ENCODE measurements around the gene ACTN3.

ACTN3 gene

DNA sequence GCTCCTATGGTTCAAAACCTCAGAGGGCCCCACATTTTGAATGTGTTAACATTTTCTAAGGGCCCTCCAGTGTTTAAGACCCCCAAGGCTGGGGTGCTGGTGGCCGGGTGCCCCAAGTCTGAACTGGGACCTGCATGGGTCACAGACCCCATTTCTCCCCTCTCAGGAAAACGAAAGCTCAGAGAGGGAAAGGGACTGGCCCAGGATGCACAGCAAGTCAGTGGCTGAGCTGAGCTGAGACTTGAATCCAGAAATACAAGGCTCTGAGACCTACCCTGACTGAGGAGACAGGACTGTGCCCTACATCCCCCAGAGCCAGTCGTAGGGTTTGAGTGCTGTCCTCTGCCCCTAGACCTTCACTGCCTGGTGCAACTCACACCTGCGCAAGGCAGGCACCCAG, 4.2 kb downstream of the ACTN3 start:
- H3K4me3 ChIP-seq (ENCODE audit: low read depth, low read length) = no peak overlapping the region
- TF ChIP-seq, protein P1, sequence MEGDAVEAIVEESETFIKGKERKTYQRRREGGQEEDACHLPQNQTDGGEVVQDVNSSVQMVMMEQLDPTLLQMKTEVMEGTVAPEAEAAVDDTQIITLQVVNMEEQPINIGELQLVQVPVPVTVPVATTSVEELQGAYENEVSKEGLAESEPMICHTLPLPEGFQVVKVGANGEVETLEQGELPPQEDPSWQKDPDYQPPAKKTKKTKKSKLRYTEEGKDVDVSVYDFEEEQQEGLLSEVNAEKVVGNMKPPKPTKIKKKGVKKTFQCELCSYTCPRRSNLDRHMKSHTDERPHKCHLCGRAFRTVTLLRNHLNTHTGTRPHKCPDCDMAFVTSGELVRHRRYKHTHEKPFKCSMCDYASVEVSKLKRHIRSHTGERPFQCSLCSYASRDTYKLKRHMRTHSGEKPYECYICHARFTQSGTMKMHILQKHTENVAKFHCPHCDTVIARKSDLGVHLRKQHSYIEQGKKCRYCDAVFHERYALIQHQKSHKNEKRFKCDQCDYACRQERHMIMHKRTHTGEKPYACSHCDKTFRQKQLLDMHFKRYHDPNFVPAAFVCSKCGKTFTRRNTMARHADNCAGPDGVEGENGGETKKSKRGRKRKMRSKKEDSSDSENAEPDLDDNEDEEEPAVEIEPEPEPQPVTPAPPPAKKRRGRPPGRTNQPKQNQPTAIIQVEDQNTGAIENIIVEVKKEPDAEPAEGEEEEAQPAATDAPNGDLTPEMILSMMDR (IDR thresholded peaks at IDR 0.05; ENCODE audit: borderline replicate concordance, insufficient read depth, low read depth, low read length) = no peak

DNA sequence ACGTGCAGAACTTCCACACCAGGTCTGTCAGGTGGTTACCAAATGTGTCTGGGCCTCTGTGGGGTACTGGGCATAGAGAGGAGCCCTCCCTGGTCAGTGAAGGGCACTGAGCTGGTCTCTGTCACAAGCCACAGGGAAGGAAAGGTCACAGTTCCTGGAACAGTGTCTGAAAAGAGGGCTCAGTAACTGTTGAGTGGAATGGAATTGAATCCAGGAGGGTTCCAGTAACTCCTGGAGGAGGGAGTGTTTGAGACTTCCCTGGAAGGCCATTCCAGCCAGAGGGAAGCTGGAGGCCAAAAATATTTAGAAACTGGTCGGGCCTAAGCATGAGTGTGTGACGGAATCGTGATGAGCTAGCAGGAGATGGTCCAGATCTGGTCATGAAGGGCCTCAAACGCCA, 7.9 kb downstream of the ACTN3 start:
- TF ChIP-seq, protein P1 (IDR thresholded peaks at IDR 0.05; ENCODE audit: borderline replicate concordance, insufficient read depth, low read depth, low read length) = no peak

DNA sequence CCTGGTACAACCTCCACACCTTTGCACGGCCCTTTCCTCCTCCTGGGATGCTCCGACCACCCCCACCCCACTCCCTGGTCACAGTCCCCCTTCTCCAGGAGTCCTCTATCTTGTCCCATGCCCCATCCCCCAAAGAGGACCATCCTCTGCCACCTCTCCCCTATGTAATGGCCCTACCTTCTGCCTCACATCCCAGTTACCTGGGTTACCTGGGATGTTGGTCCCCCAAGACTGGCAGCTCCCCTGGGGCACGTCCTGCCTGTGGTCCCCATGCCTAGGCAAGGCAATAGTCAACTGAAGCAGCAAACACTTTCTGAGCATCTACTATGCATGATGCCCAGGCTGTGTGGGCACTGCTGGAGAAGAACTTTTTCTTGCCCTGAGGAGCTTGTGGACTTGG, 8.7 kb downstream of the ACTN3 start:
- H3K4me3 ChIP-seq (ENCODE audit: low read depth, low read length) = no peak overlapping the region
- TF ChIP-seq, protein P1 (IDR thresholded peaks at IDR 0.05; ENCODE audit: borderline replicate concordance, insufficient read depth, low read depth, low read length) = no peak

More for the DNA sequence above, 7.9 kb downstream of the ACTN3 start:
- no peak overlapping the region for H3K4me3 ChIP-seq (ENCODE audit: low read depth, low read length)

DNA sequence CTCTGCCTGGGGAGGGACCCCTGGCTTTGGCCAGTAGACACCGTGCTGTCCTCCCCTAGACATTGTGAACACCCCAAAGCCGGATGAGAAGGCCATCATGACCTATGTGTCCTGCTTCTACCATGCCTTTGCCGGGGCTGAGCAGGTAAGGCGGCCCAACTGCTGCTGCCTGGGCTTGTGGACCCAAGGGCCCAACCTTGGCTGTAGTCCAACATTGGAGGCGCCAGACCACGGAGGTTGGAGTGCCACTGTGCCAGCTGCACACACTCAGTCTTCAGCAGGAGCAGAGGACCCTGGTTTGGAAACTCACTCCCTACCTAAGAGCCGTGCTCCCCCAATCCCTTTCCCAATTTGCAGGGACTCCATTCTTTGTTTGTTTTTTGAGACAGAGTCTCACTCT, 9.4 kb downstream of the ACTN3 start:
- TF ChIP-seq, protein P1 (IDR thresholded peaks at IDR 0.05; ENCODE audit: borderline replicate concordance, insufficient read depth, low read depth, low read length) = no peak
- no peak overlapping the region for H3K4me3 ChIP-seq (ENCODE audit: low read depth, low read length)

- no peak overlapping the region for H3K4me3 ChIP-seq (ENCODE audit: low read depth, low read length)
- TF ChIP-seq, protein P1 (IDR thresholded peaks at IDR 0.05; ENCODE audit: borderline replicate concordance, insufficient read depth, low read depth, low read length) = no peak
Observed at GRCh38 chr11:66557733-66558326, 11.1 kb downstream of the ACTN3 start.

DNA sequence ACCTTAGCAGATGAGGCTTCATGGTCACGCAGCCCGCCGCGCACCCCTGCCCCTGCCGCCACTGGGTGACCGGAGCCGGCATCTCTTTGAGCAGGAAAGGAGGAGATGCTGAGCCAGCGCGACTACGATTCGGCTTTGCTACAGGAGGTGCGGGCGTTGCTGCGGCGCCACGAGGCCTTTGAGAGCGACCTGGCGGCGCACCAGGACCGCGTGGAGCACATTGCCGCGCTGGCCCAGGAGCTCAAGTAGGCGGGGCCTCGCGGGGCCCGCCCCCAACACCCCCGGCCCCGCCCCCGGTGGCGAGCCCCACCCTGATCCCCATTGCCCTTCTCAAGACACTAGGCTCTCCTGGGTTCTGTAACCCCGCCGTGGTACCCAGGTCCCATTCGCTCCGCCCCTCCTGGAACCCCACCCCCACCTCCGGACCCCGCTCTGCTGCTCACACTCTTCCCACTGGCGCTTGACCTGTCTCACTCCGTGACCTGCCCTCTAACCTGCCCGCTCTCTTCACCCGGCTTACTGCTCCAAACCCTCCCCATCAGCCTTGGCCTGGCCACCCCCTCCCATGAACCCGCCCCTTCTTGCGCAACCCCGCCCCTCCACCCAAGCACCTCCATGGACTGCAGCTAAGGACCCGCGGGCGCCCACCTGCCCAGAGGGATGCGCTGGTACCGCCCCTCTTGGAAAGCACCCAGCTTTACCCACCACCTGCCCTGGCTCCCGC, 12.6 kb downstream of the ACTN3 start:
- TF ChIP-seq, protein P1 (IDR thresholded peaks at IDR 0.05; ENCODE audit: borderline replicate concordance, insufficient read depth, low read depth, low read length) = no peak
- H3K4me3 ChIP-seq (ENCODE audit: low read depth, low read length) = no peak overlapping the region

All from GM12875 (cell line).